Cardiac septum (tissue), 1 donor: ENCODE data around the gene DOK6. TPM values are rescaled to one million over a fixed set of nuclear protein-coding genes. Genes with fewer than 3 reads are reported as not detected.

Experiments
- DNase-seq: peaks from one replicate; pipeline ENCODE4 v3.0.0-alpha.2; 2020; ENCODE audit warnings: low spot score
- intact Hi-C: fragments of 100-400 bp; cut with DNase I; formaldehyde crosslinking; loops from one replicate; pipeline ENCODE4 v1.14.0; 2022
- total RNA-seq: library from RNA; stranded (reverse); fragmentation: NEBNext Ultra II Directional; extraction: Animal tissue kit (Norgen Biotek cat#: 25700); gene quantifications from one replicate; pipeline ENCODE4 v1.2.1, GENCODE V29; 2021
- donor health status: DM: no; HTN: no; CAD: no.

DOK6 gene
- total RNA-seq, 1 donor from 2014 or later: 10.6 TPM

- intact Hi-C loops: no loop called here
- DNase-seq: no peak
Measured at GRCh38 chr18:69763821-69764220, 363.1 kb downstream of the DOK6 start.

GRCh38 chr18:69770238-69770637 is 369.6 kb downstream of the DOK6 start:
- intact Hi-C loops: no loop called here
- DNase-seq: no peak

GRCh38 chr18:69774831-69775230 is 374.1 kb downstream of the DOK6 start:
- no peak for DNase-seq
- intact Hi-C loops: no loop called here

- DNase-seq: no peak
- intact Hi-C loops: no loop called here
Measured at GRCh38 chr18:69777248-69777647, 376.6 kb downstream of the DOK6 start.

- no peak for DNase-seq
- intact Hi-C loops: no loop called here
Measured at GRCh38 chr18:69778680-69779079, 378.0 kb downstream of the DOK6 start.

GRCh38 chr18:69780851-69781250 is 380.2 kb downstream of the DOK6 start:
- DNase-seq: no peak
- intact Hi-C loops: no loop called here

GRCh38 chr18:69784815-69785214 is 384.1 kb downstream of the DOK6 start:
- no peak for DNase-seq
- intact Hi-C loops: no loop called here

- DNase-seq: no peak
- intact Hi-C loops: no loop called here
Measured at GRCh38 chr18:69785466-69785865, 384.8 kb downstream of the DOK6 start.

- intact Hi-C loops: no loop called here
- DNase-seq: no peak
Measured at GRCh38 chr18:69786427-69786826, 385.7 kb downstream of the DOK6 start.

- DNase-seq: no peak
- intact Hi-C loops: no loop called here
Measured at GRCh38 chr18:69787825-69788547, 387.3 kb downstream of the DOK6 start.

- intact Hi-C loops: no loop called here
Measured at GRCh38 chr18:69789794-69790193, 389.1 kb downstream of the DOK6 start.

GRCh38 chr18:69790649-69791048 is 390.0 kb downstream of the DOK6 start:
- DNase-seq: no peak
- intact Hi-C loops: no loop called here

More at GRCh38 chr18:69789794-69790193, 389.1 kb downstream of the DOK6 start:
- DNase-seq: no peak

- DNase-seq: no peak
Measured at GRCh38 chr18:69795791-69796190, 395.1 kb downstream of the DOK6 start.

GRCh38 chr18:69804776-69805501 is 404.3 kb downstream of the DOK6 start:
- intact Hi-C loops: no loop called here
- no peak for DNase-seq

More at GRCh38 chr18:69795791-69796190, 395.1 kb downstream of the DOK6 start:
- intact Hi-C loops: no loop called here

- intact Hi-C loops: no loop called here
- DNase-seq: no peak
Measured at GRCh38 chr18:69808399-69808798, 407.7 kb downstream of the DOK6 start.

GRCh38 chr18:69813559-69813958 is 412.9 kb downstream of the DOK6 start:
- no peak for DNase-seq
- intact Hi-C loops: no loop called here

GRCh38 chr18:69814861-69815385 is 414.2 kb downstream of the DOK6 start:
- no peak for DNase-seq
- intact Hi-C loops: no loop called here

- no peak for DNase-seq
- intact Hi-C loops: no loop called here
Measured at GRCh38 chr18:69817335-69817940, 416.8 kb downstream of the DOK6 start.

GRCh38 chr18:69819460-69819859 is 418.8 kb downstream of the DOK6 start:
- intact Hi-C loops: no loop called here
- DNase-seq: no peak

- DNase-seq: no peak
- intact Hi-C loops: no loop called here
Measured at GRCh38 chr18:69820538-69820937, 419.9 kb downstream of the DOK6 start.

GRCh38 chr18:69830189-69830588 is 429.5 kb downstream of the DOK6 start:
- DNase-seq: no peak
- intact Hi-C loops: no loop called here
